GM19240 (cell line): Measurements from ENCODE around the gene TMEM271.

Experiments
- DNase-seq: peaks from one replicate; pipeline ENCODE4 v3.0.0; 2011; ENCODE audit warnings: low spot score; ENCODE audit not compliant: insufficient read length

TMEM271 gene

GRCh38 chr4:534101-534575 is 42.0 kb downstream of the TMEM271 start:
- DNase-seq, result no peak

- no peak for DNase-seq
These were observed 42.6 kb downstream of the TMEM271 start for GRCh38 chr4:533318-534100.

GRCh38 chr4:532588-533317 is 43.3 kb downstream of the TMEM271 start:
- DNase-seq, result no peak

- no peak for DNase-seq
These were observed 44.2 kb downstream of the TMEM271 start for GRCh38 chr4:531721-532565.

DNA sequence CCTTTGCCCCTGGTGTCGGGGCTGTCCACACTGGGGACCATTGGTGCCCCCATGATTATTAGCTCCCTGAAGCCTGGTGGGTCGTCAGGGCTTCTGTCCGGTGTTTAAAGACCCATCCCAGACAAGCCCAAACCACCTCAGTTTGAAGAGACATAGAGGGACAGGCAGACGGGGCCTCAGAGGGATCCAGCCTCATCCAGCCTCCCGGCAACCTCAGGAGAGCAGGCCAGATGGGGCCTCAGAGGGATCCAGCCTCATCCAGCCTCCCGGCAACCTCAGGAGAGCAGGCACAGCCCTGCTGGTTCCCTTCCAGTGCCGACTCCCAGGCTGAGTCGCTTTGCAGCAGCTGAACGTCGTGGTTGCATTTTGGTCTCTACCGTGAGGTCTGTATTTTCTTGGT is 45.0 kb downstream of the TMEM271 start:
- DNase-seq, result no peak

GRCh38 chr4:530017-530781 is 45.9 kb downstream of the TMEM271 start:
- DNase-seq, result no peak

DNA sequence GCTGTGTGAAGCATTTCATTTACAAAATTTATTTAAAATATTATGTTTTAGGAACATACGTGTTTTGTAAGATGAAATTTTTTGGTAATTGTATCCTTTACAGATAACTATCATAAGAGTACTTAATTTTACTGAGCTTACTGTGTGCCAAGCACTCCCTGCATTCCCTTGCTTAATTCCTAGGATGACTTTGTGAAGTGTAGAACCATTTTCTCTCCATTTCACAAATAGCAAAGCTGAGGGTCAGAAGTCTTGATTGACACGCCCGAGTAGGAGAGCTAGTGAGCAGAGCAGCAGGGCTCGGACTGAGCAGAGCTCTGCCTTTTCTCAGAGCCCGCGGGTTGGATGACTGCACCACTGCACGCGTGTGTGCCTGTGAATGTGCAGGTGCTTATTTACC is 46.5 kb downstream of the TMEM271 start:
- DNase-seq, result no peak

DNA sequence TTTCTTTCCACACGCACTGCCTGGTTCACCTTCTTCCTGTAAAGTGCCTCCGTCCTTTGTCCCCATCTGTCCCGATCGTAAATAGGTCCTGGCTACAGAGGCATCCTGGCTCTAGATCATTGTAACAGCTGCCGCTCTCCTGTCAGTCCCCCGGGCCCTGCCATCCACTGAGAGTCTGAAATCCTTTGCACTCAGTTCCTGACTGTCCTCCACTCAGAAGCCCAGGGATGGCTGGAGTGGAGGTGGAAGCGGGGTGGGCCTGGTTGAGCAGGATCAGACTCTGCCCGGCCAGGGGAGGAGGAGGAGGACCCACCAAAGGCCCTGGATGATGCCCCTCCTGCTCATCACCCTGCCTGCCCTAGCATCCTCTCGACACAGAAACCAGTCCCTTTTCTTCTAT is 47.3 kb downstream of the TMEM271 start:
- DNase-seq, result no peak

DNA sequence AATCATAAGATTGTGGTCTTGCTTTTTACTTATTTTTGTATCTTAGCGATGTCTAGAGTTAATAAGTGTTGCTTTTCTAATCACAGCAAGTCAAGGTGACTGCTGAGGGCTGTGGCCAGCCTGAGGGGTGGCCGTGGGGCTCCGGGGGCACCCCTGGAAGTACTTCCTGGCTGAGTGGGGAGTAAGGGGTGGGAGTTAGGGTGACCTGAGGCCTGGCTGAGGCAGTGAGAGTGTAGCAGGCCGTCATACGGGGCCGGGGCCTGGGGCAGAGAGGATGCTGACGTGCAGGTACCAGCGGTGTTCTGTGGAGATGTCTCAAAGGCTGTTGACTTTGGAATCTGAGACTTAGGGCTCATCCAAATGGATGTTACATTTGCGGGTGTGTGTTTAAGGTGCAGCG is 47.8 kb downstream of the TMEM271 start:
- DNase-seq, result no peak

DNA sequence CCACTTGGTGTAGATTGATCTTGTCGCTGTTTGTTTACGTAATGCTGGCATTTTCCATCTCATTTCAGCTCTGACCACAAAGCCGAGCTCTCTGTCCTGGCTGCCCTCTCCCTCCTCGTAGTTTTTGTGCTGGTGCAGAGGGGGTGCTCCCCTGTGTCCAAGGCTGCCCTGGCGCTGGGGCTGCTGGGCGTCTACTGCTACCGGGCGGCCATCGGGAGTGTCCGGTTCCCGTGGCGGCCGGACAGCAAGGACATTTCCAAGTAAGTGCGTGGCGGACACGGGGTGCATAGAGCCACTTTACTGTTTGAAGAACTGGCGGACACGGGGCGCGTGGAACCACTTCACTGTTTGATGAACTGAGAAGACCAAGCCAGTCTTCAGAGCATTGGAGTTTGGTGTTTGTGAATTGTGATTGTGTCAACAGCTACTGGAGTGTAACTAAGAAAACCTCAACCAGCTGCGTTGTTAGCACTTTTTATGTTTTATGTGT is 49.1 kb downstream of the TMEM271 start:
- no peak for DNase-seq

DNA sequence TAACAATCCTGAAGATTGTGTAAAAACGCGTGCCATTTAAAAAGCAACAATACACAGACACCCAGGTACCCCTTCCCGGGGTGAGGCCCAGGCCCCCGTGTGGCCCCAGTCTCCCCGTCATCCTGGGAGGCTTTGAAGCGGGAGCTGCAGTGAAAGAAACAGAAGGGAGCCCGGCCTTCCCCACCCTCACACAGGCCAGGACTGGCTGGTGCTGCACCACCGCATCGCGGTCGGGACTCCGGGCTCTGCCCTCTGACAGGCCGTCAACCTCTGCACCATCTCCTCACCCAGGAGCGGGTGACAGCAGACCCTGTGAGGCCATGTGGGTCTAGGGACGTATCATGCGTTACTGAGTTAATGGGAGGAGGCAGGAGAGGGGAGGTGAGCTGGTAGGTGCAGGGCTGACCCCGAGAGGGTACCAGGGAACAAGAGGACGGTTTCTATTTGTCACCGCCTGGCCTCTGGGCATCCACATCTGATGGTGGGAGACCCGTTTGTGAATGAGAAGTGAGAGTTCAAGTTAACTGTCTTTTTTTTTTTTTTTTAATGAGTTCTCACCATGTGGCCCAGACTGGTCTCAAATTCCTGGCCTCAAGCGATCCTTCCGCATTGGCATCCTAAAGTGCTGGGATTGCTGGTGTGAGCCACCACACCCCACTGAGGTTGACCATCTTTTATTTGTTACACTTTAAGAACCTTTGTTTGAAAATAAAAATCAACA is 49.7 kb downstream of the TMEM271 start:
- DNase-seq, result no peak

DNA sequence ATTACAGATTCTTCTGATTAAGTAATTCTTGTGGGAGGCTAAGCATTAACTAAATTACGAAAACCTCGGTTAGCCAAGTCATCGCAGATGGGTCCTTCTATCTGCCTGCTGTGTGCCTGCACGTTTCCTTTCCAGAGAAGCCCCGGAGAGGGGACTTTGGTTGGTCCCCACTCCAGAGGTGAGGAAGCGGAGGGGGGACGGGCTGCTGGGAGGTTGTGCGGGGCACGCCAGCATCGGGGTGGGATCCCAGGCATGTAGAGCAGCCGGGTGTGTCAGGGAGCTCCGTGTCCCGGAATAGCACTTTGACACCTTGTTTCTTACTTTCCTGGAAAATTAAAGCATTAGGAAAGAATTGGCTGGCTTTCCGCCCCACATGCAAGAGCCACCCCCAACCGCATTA is 50.4 kb downstream of the TMEM271 start:
- no peak for DNase-seq

GRCh38 chr4:524196-524595 is 51.9 kb downstream of the TMEM271 start:
- DNase-seq, result no peak
